Loucy (cell line): ENCODE data around the gene HOXA1.

Source experiments
- H2AFZ ChIP-seq: fragments of 200-600 bp; sonication (generic); 2 replicates; pipeline ENCODE4 v1.6.0; 2016; ENCODE audit warnings: antibody characterized with exemption, mild to moderate bottlenecking, low read length, moderate library complexity
- H3F3A ChIP-seq: fragments of 200-600 bp; 2 replicates; pipeline ENCODE4 v1.6.0; 2016; ENCODE audit warnings: antibody characterized with exemption, low read depth, mild to moderate bottlenecking
- H3K27me3 ChIP-seq: fragments of 200-600 bp; sonication (generic); 2 replicates; pipeline ENCODE4 v1.6.1; 2014; ENCODE audit warnings: low read length, mild to moderate bottlenecking; ENCODE audit not compliant: insufficient read depth, poor library complexity, severe bottlenecking
- H3K36me3 ChIP-seq: fragments of 200-600 bp; sonication (generic); 2 replicates; pipeline ENCODE4 v1.6.1; 2016; ENCODE audit warnings: low read length; ENCODE audit not compliant: insufficient read depth
- H3K4me1 ChIP-seq: fragments of 200-600 bp; sonication (generic); 2 replicates; pipeline ENCODE4 v1.5.1; 2014; ENCODE audit warnings: low read length, mild to moderate bottlenecking; ENCODE audit not compliant: insufficient read depth, poor library complexity, severe bottlenecking
- H3K4me2 ChIP-seq: fragments of 200-600 bp; sonication (generic); 2 replicates; pipeline ENCODE4 v1.6.0; 2014; ENCODE audit warnings: antibody characterized with exemption, low read length, low read depth, mild to moderate bottlenecking; ENCODE audit not compliant: poor library complexity, severe bottlenecking
- H3K4me3 ChIP-seq: fragments of 200-600 bp; sonication (generic); 2 replicates; pipeline ENCODE4 v1.5.1; 2014; ENCODE audit warnings: low read length, mild to moderate bottlenecking, mixed read lengths; ENCODE audit not compliant: poor library complexity, severe bottlenecking
- H3K79me2 ChIP-seq: fragments of 200-600 bp; sonication (generic); 2 replicates; pipeline ENCODE4 v1.6.1; 2014; ENCODE audit warnings: low read length; ENCODE audit not compliant: insufficient read depth
- H3K9ac ChIP-seq: fragments of 200-600 bp; sonication (generic); 2 replicates; pipeline ENCODE4 v1.6.0; 2014; ENCODE audit warnings: mild to moderate bottlenecking, low read depth, low read length, moderate library complexity; ENCODE audit not compliant: poor library complexity, severe bottlenecking
- H3K9me2 ChIP-seq: fragments of 200-600 bp; sonication (generic); replicated peaks from 2 replicates; pipeline ENCODE4 v1.6.1; 2016; ENCODE audit warnings: low read depth, low read length, mixed read lengths
- H3K9me3 ChIP-seq: fragments of 200-600 bp; sonication (generic); 2 replicates; pipeline ENCODE4 v1.6.1; 2014; ENCODE audit warnings: mild to moderate bottlenecking, antibody characterized with exemption, low read length, low read depth; ENCODE audit not compliant: insufficient read depth
- H4K20me1 ChIP-seq: fragments of 200-600 bp; sonication (generic); 2 replicates; pipeline ENCODE4 v1.6.0; 2014; ENCODE audit warnings: antibody characterized with exemption, low read length, mild to moderate bottlenecking; ENCODE audit not compliant: insufficient read depth, poor library complexity, severe bottlenecking
- EZH2phosphoT487 ChIP-seq: fragments of 200-600 bp; IDR thresholded peaks from 2 replicates; pipeline ENCODE4 v1.6.1; 2018; ENCODE audit warnings: antibody characterized with exemption, mild to moderate bottlenecking, moderate library complexity, borderline replicate concordance
- TF ChIP-seq, protein P1 (sequence below): fragments of 200-600 bp; sonication (generic); conservative IDR thresholded peaks from 2 replicates; pipeline ENCODE4 v1.5.1; 2014; ENCODE audit warnings: mild to moderate bottlenecking, antibody characterized with exemption, low read length

The HOXA1 gene

DNA sequence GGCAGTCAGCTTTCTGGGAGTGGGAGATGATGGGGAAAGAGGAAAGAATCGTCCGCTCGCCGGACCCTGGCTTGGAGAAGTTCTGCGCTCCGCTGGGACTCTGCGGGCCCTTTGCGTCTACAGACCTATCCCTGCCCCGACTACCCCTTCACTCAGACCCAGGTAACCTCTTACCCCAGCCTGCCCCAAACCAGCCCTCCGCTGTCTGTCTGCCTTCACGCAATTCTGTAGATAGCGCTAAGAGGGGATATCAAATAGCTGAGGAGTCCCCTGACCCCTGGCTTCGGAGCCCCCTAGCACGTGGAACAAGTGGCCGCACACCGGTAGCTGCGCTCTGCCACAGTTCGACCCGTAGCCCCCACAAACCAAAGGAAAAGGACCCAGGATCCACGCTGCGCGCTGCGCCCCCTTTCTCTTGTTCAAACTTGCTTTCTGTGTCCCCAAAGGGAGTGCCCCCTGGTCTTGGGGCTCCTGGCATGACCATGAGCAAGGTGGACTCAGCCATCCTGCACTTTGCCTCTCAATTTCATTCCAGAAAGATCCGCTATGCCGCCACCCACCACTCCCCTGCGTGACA lies 27.8 kb upstream of the HOXA1 start:
- H2AFZ ChIP-seq: no peak overlapping the region
- no peak overlapping the region for H3K4me2 ChIP-seq
- H3K9me2 ChIP-seq: no peaks in the 10 kb centered on the region
- H3K79me2 ChIP-seq: peaks cover 99% of the 10 kb centered on the region
- peaks cover 98% of the 10 kb centered on the region; the same call in 1 of the 2 replicates for H3K36me3 ChIP-seq
- no peak overlapping the region for H3K9ac ChIP-seq
- no peaks in the 10 kb centered on the region for H3K4me1 ChIP-seq
- no peak overlapping the region for H3K4me3 ChIP-seq
- H3K27me3 ChIP-seq: no peaks in the 10 kb centered on the region
- no peaks in the 10 kb centered on the region for H3K9me3 ChIP-seq
- H4K20me1 ChIP-seq: peaks cover 56% of the 10 kb centered on the region
- TF ChIP-seq EZH2phosphoT487: no peak
- TF ChIP-seq, protein P1, sequence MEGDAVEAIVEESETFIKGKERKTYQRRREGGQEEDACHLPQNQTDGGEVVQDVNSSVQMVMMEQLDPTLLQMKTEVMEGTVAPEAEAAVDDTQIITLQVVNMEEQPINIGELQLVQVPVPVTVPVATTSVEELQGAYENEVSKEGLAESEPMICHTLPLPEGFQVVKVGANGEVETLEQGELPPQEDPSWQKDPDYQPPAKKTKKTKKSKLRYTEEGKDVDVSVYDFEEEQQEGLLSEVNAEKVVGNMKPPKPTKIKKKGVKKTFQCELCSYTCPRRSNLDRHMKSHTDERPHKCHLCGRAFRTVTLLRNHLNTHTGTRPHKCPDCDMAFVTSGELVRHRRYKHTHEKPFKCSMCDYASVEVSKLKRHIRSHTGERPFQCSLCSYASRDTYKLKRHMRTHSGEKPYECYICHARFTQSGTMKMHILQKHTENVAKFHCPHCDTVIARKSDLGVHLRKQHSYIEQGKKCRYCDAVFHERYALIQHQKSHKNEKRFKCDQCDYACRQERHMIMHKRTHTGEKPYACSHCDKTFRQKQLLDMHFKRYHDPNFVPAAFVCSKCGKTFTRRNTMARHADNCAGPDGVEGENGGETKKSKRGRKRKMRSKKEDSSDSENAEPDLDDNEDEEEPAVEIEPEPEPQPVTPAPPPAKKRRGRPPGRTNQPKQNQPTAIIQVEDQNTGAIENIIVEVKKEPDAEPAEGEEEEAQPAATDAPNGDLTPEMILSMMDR: no peak
- no peaks in the 10 kb centered on the region for H3F3A ChIP-seq

DNA sequence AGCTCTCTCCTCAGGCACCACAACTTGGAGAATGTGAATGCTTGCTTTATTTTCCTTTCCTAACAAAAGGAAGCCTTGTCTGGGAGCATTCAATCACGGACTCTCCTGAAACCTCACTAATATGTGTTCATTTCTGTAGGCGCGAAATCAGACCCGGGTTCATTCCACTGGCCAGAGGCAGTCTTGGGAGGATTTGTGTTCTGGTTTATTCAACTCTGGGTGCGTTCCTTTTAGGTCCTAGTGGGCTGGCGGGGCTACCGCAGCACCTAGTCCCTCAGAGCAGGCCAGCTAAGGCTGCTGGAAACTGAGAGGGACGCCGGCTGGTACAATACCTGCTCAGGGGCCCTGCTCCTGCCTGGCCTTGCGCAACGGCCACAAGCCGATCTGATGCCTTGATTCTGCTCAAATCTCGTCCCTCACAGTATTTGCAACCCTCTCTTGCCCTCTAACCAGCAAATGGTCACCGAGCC lies 27.2 kb upstream of the HOXA1 start:
- Histone ChIP-seq H3K9me3 (no peaks in the 10 kb centered on the region), H3K9ac (no peak overlapping the region), H3F3A (no peaks in the 10 kb centered on the region), H4K20me1 (peaks cover 58% of the 10 kb centered on the region), H3K4me1 (no peaks in the 10 kb centered on the region), H3K4me2 (no peak overlapping the region), H3K36me3 (peaks cover 98% of the 10 kb centered on the region; the same call in 1 of the 2 replicates), H3K27me3 (no peaks in the 10 kb centered on the region), H3K4me3 (no peak overlapping the region), H3K9me2 (no peaks in the 10 kb centered on the region), H3K79me2 (peaks cover 99% of the 10 kb centered on the region), H2AFZ (no peak overlapping the region)
- TF ChIP-seq, protein P1: no peak
- no peak for TF ChIP-seq EZH2phosphoT487

DNA sequence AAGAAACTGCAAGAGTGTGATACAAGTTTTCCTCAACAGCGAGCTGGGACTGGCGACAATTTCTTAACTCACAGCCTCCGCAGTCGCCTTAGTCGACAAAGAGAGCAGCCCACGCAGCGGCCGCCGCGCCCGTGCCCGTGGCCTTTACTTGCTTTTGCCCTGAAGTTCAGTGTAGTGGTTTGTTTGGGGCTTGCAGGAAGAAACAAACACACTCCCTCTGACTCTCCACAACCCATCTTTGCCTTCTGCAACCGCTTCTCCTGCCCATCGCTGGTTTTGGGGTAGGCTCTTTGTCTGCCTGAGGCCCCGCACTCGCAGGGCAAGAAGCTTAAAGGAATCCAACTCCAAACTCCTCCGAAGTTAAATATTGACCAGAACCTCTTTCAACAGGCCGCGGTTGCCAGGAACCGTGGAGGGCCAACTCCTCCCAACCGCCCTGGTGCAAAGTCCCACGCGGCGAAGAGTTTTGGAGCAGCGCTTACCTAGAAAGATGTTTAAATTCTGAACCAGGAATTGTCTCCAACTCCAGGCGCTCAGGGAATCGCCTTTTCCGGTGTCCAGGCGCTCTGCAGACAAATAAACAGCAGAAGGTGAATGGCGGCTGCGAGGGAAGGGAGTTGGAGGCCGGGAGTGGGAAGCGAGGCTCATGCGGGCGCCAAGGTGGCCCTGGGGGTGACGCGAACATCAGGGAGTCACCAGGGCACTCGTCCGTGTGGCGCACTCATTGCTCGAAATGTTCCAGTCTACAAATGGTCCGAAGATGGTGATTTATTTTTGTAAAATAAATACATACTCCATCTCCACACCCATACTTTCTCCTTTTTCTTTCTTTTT lies 26.5 kb upstream of the HOXA1 start:
- H3K4me1 ChIP-seq: no peaks in the 10 kb centered on the region
- H2AFZ ChIP-seq: no peak overlapping the region
- no peaks in the 10 kb centered on the region for H3K27me3 ChIP-seq
- no peak for TF ChIP-seq EZH2phosphoT487
- TF ChIP-seq, protein P1: no peak
- H3K4me3 ChIP-seq: no peak overlapping the region
- no peaks in the 10 kb centered on the region for H3K9me2 ChIP-seq
- peaks cover 56% of the 10 kb centered on the region for H4K20me1 ChIP-seq
- peaks cover 98% of the 10 kb centered on the region; the same call in 1 of the 2 replicates for H3K36me3 ChIP-seq
- no peak overlapping the region for H3K4me2 ChIP-seq
- no peaks in the 10 kb centered on the region for H3K9me3 ChIP-seq
- no peaks in the 10 kb centered on the region for H3F3A ChIP-seq
- H3K79me2 ChIP-seq: peaks cover 99% of the 10 kb centered on the region
- no peak overlapping the region for H3K9ac ChIP-seq
